ENCODE measurements around the gene TFRC. TPM values are rescaled to one million over a fixed set of nuclear protein-coding genes. Genes with fewer than 3 reads are reported as not detected.

The TFRC gene
- total RNA-seq, 3 donors from 2014 or later = 57.6 to 116 (median 80.3) TPM

DNA sequence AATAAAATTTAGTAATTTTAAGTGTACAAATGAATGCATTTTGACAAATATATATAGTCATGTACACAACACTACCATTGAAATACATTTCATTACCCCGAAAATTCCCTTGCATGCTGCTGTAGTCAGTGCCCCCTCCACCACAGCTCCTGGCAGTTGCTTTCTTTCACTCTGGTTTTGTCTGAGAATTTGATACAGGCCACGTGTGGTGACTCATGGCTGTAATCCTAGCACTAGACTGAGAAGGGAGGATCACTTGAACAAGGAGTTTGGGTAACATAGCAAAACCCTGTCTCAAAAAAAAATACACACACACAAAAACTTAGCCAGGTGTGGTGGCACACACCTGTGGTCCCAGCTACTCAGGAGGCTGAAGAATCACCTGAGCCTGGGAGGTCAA is 65.4 kb downstream of the TFRC start:
- Histone ChIP-seq H3K9me3 (no peaks in the 10 kb centered on the region), H3K4me3 (no peak overlapping the region), H3K27ac (no peak overlapping the region), H3K27me3 (no peaks in the 10 kb centered on the region), H3K4me1 (no peaks in the 10 kb centered on the region), H3K36me3 (no peaks in the 10 kb centered on the region)
- no peak for DNase-seq (ENCODE audit: low spot score in 2 of 2)
- intact Hi-C loops (cut with DNase I; ENCODE audit: low total_unique reads) = no loop called here
- TF ChIP-seq POLR2AphosphoS5 (IDR thresholded peaks at IDR 0.05) (no peak), POLR2A (IDR thresholded peaks at IDR 0.05) (no peak)
- TF ChIP-seq, protein P1, sequence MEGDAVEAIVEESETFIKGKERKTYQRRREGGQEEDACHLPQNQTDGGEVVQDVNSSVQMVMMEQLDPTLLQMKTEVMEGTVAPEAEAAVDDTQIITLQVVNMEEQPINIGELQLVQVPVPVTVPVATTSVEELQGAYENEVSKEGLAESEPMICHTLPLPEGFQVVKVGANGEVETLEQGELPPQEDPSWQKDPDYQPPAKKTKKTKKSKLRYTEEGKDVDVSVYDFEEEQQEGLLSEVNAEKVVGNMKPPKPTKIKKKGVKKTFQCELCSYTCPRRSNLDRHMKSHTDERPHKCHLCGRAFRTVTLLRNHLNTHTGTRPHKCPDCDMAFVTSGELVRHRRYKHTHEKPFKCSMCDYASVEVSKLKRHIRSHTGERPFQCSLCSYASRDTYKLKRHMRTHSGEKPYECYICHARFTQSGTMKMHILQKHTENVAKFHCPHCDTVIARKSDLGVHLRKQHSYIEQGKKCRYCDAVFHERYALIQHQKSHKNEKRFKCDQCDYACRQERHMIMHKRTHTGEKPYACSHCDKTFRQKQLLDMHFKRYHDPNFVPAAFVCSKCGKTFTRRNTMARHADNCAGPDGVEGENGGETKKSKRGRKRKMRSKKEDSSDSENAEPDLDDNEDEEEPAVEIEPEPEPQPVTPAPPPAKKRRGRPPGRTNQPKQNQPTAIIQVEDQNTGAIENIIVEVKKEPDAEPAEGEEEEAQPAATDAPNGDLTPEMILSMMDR (IDR thresholded peaks at IDR 0.05) = no peak

DNA sequence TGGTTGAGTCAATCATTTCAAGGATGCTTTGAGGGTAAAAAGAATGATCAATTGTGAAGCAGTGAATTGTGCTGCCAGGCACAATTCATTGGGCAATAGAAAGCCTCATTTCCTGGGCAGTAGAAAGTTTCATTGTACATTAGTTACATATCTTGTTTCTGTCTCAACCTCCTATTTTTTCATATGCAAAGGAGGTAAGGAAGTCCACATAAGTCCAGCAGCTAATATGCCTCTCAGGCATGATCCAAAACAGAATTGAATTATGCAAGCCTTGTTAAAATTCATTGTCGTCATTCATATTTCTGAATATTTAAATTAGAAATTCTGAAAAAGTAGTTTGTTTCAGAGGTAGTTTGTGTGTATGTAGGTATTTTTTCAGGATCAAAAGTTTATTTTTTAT is 65.8 kb downstream of the TFRC start:
- intact Hi-C loops (cut with DNase I; ENCODE audit: low total_unique reads) = no loop called here
- H3K36me3 ChIP-seq = no peaks in the 10 kb centered on the region
- H3K27ac ChIP-seq = no peak overlapping the region
- H3K4me3 ChIP-seq = no peak overlapping the region
- no peaks in the 10 kb centered on the region for H3K4me1 ChIP-seq
- no peak for DNase-seq (ENCODE audit: low spot score in 2 of 2)
- no peaks in the 10 kb centered on the region for H3K9me3 ChIP-seq
- TF ChIP-seq POLR2A (IDR thresholded peaks at IDR 0.05) = no peak
- TF ChIP-seq POLR2AphosphoS5 (IDR thresholded peaks at IDR 0.05) = no peak
- TF ChIP-seq, protein P1 (IDR thresholded peaks at IDR 0.05) = no peak
- no peaks in the 10 kb centered on the region for H3K27me3 ChIP-seq

DNA sequence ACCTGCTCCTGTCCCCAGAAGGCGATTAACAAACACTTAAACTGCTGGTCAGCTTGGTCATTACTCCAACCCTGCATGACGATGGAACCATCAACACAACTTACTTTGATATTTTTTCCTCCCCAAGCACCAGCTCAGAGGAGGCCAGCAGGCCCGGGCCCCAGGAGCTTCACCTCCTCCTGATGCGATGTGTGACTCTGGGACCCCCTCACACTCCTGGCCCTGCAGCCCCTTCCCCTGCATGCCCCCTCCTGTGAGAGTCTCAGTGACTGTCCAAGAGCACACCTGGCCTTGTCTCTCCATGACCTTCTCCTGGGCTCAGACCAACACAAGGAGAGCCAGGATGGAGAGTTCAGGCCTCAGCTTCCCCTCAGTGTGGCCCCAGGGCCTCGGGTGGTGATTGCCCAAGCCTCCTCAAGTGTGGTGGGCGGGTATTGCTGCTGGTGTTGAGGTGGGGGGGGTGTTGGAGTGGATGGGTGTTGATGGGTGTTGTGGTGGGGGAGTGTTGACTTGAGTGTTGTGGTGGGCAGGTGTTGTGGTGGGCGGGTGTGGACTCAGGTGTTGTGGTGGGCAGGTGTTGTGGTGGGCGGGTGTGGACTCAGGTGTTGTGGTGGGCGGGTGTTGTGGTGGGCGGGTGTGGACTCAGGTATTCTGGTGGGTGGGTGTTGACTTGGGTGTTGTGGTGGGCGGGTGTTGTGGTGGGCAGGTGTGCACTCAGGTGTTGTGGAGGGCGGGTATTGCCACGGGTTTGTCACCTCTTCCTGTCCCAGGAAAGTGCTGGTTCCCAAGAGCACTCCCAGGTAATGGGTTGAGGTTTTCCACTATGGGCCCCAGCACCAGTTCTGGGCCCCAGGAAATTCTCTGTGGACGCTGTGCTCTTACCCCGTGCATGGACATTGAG is 68.1 kb downstream of the TFRC start:
- no peaks in the 10 kb centered on the region for H3K36me3 ChIP-seq
- no peak overlapping the region for H3K4me3 ChIP-seq
- DNase-seq (ENCODE audit: low spot score in 2 of 2) = no peak
- intact Hi-C loops (cut with DNase I; ENCODE audit: low total_unique reads) = no loop called here
- TF ChIP-seq, protein P1 (IDR thresholded peaks at IDR 0.05) = no peak
- TF ChIP-seq POLR2AphosphoS5 (IDR thresholded peaks at IDR 0.05) (no peak), POLR2A (IDR thresholded peaks at IDR 0.05) (no peak)
- H3K9me3 ChIP-seq = no peaks in the 10 kb centered on the region
- H3K27me3 ChIP-seq = no peaks in the 10 kb centered on the region
- no peak overlapping the region for H3K27ac ChIP-seq
- no peaks in the 10 kb centered on the region for H3K4me1 ChIP-seq

DNA sequence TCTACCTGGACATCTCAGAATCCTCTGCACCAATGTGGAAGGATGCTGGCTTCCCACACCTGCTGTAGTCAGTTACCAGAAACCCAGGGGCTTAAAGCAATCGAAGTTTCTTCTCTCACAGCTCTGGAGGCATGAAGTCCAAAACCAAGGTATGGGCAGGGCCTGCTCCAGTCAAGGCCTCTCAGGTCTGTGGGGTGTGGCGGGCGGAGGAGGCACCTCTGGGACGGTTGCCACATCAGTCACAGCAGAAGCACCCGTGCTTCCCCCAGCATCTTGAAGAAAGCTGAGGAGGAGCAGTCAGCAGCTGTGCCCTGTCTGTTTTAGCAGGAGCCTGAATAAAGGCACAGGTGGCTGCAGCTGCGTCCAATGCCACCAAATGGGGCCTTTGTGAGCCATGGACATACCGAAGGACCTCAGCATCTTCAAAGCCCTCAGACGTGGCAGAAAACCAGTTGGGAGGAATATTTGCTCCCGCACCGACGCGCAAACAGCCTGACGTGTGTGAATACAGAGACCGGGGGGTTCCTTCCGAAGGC is 68.9 kb downstream of the TFRC start:
- DNase-seq (ENCODE audit: low spot score in 2 of 2) = no peak
- H3K27ac ChIP-seq = no peak overlapping the region
- no peaks in the 10 kb centered on the region for H3K27me3 ChIP-seq
- intact Hi-C loops (cut with DNase I; ENCODE audit: low total_unique reads) = no loop called here
- no peaks in the 10 kb centered on the region for H3K36me3 ChIP-seq
- H3K4me3 ChIP-seq = no peak overlapping the region
- TF ChIP-seq POLR2AphosphoS5 (IDR thresholded peaks at IDR 0.05) (no peak), POLR2A (IDR thresholded peaks at IDR 0.05) (no peak)
- TF ChIP-seq, protein P1 (IDR thresholded peaks at IDR 0.05) = no peak
- H3K4me1 ChIP-seq = no peaks in the 10 kb centered on the region
- H3K9me3 ChIP-seq = no peaks in the 10 kb centered on the region

DNA sequence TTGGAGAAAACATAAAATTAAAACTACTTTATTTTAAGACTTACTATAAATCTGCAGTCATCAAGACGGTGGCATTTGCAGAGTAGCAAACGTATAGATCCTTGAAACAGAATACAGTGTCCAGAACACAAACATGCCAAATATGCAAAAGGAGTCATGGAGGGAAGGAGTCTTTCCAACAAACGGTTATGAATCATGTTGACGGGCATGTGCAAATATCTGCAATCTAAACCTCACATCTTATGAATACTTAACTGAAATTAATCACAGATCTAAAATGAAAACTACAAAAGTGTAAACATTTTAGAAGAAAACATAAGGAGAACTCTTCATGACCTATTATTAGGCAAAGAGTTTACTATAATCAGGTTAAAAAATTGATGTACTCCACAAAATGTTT is 69.4 kb downstream of the TFRC start:
- no peak for DNase-seq (ENCODE audit: low spot score in 2 of 2)
- Histone ChIP-seq H3K9me3 (no peaks in the 10 kb centered on the region), H3K36me3 (no peaks in the 10 kb centered on the region), H3K4me3 (no peak overlapping the region), H3K27ac (no peak overlapping the region), H3K27me3 (no peaks in the 10 kb centered on the region), H3K4me1 (no peaks in the 10 kb centered on the region)
- no peak for TF ChIP-seq POLR2AphosphoS5 (IDR thresholded peaks at IDR 0.05)
- TF ChIP-seq POLR2A (IDR thresholded peaks at IDR 0.05) = no peak
- TF ChIP-seq, protein P1 (IDR thresholded peaks at IDR 0.05) = no peak
- intact Hi-C loops (cut with DNase I; ENCODE audit: low total_unique reads) = no loop called here
